SK-N-SH (cell line): ENCODE results near the gene P2RY13. TPM values are rescaled to one million over a fixed set of nuclear protein-coding genes. Genes with fewer than 3 reads are reported as not detected.

Experiments used
- CTCF ChIA-PET: fragments of 300-600, 350-600 bp; formaldehyde crosslinking; extraction: SDS; loops from one replicate; lab custom pipeline; 2021; lab: Yijun Ruan, JAX
- POLR2A ChIA-PET: fragments of 350-600 bp; sonication (Branson Sonifier 250); formaldehyde crosslinking; extraction: SDS; loops from one replicate; lab custom pipeline; 2020; ENCODE audit warnings: antibody characterized with exemption, inconsistent platforms; lab: Yijun Ruan, JAX
- DNase-seq: peaks from one replicate; pipeline ENCODE4 v3.0.0; 2012
- H2AFZ ChIP-seq: fragments of 200-600 bp; sonication (generic); 2 replicates; pipeline ENCODE4 v1.8.1; 2016; ENCODE audit warnings: antibody characterized with exemption, mild to moderate bottlenecking, low read depth
- H3F3A ChIP-seq: fragments of 200-600 bp; sonication (generic); replicated peaks from 2 replicates; pipeline ENCODE3; 2016; ENCODE audit warnings: antibody characterized with exemption, mild to moderate bottlenecking; ENCODE audit not compliant: insufficient read depth
- H3K27ac ChIP-seq, 2 experiments: fragments of 200-500 bp in 1 of 2; fragments of 200-600 bp in 1 of 2; sonication (Bioruptor generic) in 1 of 2; sonication (generic), shearing (Covaris generic) in 1 of 2; 2 replicates each; pipeline versions ENCODE4 v1.5.1 to v1.6.1; 2014 to 2016; ENCODE audit warnings: low read depth in 2 of 2, inconsistent platforms in 1 of 2, low read length in 1 of 2, mild to moderate bottlenecking in 1 of 2, mixed read lengths in 1 of 2
- H3K27me3 ChIP-seq: fragments of 200-600 bp; sonication (generic), shearing (Covaris generic); 2 replicates; pipeline ENCODE4 v1.6.1; 2016; ENCODE audit warnings: mixed run types; ENCODE audit not compliant: insufficient read depth
- H3K36me3 ChIP-seq, 2 experiments: fragments of 200-500 bp in 1 of 2; fragments of 200-600 bp in 1 of 2; sonication (Bioruptor generic) in 1 of 2; sonication (generic) in 1 of 2; replicated peaks in 1 of 2; 2 replicates each; pipeline versions ENCODE3 to v1.5.1; 2014 to 2016; ENCODE audit warnings: low read length in 1 of 2, mild to moderate bottlenecking in 1 of 2; ENCODE audit not compliant: insufficient read depth in 2 of 2, control insufficient read depth in 1 of 2
- H3K4me1 ChIP-seq, 2 experiments: fragments of 200-500 bp in 1 of 2; fragments of 200-600 bp in 1 of 2; sonication (Bioruptor generic) in 1 of 2; sonication (generic), shearing (Covaris generic) in 1 of 2; 2 replicates each; pipeline versions ENCODE4 v1.5.1 to v1.6.1; 2014 to 2016; ENCODE audit warnings: low read depth in 1 of 2, low read length in 1 of 2, mixed run types in 1 of 2; ENCODE audit not compliant: insufficient read depth in 2 of 2, control insufficient read depth in 1 of 2
- H3K4me2 ChIP-seq: fragments of 200-600 bp; sonication (generic), shearing (Covaris generic); 2 replicates; pipeline ENCODE4 v1.6.1; 2017; ENCODE audit warnings: mixed run types
- H3K4me3 ChIP-seq, 2 experiments: fragments of 200-500 bp in 1 of 2; fragments of 200-600 bp in 1 of 2; sonication (Bioruptor generic) in 1 of 2; sonication (generic), shearing (Covaris generic) in 1 of 2; 2 replicates each; pipeline versions ENCODE4 v1.5.1 to v1.8.1; 2014 to 2016; ENCODE audit warnings: low read depth in 2 of 2, inconsistent platforms in 1 of 2, low read length in 1 of 2, mild to moderate bottlenecking in 1 of 2, mixed read lengths in 1 of 2, moderate library complexity in 1 of 2
- H3K79me2 ChIP-seq: fragments of 200-600 bp; sonication (generic); 2 replicates; pipeline ENCODE4 v1.8.1; 2017; ENCODE audit warnings: mild to moderate bottlenecking; ENCODE audit not compliant: insufficient read depth
- H3K9ac ChIP-seq: fragments of 200-600 bp; sonication (generic); 2 replicates; pipeline ENCODE4 v1.6.1; 2017; ENCODE audit warnings: mixed run types
- H3K9me2 ChIP-seq: fragments of 200-600 bp; sonication (generic); 2 replicates; pipeline ENCODE4 v1.6.1; 2017; ENCODE audit warnings: mixed run types
- H3K9me3 ChIP-seq: fragments of 200-600 bp; sonication (generic); 2 replicates; pipeline ENCODE4 v1.6.1; 2017; ENCODE audit warnings: mixed run types, mild to moderate bottlenecking, moderate library complexity
- H4K20me1 ChIP-seq: fragments of 200-600 bp; sonication (generic); 2 replicates; pipeline ENCODE4 v1.6.1; 2017; ENCODE audit warnings: mild to moderate bottlenecking, mixed run types; ENCODE audit not compliant: insufficient read depth
- ELF1 ChIP-seq: IDR thresholded peaks from 2 replicates; pipeline ENCODE4 v1.4.0; 2012
- FOSL2 ChIP-seq: IDR thresholded peaks from 2 replicates; pipeline ENCODE4 v1.4.0; 2012; ENCODE audit warnings: low read depth, mild to moderate bottlenecking, moderate library complexity, borderline replicate concordance
- FOXJ3 ChIP-seq: sonication (generic); formaldehyde crosslinking; IDR thresholded peaks from 2 replicates; pipeline ENCODE4 v1.5.1; 2020; ENCODE audit warnings: mild to moderate bottlenecking, missing genetic modification reagents
- JUND ChIP-seq: IDR thresholded peaks from 2 replicates; pipeline ENCODE4 v1.4.0; 2012
- MEF2A ChIP-seq: IDR thresholded peaks from 2 replicates; pipeline ENCODE4 v1.4.0; 2012; ENCODE audit warnings: low read depth, borderline replicate concordance
- MXI1 ChIP-seq: IDR thresholded peaks from 2 replicates; pipeline ENCODE4 v1.6.1; 2012; ENCODE audit warnings: mild to moderate bottlenecking, low read depth, low read length, improper control_type of control experiment
- NFIC ChIP-seq: IDR thresholded peaks from 2 replicates; pipeline ENCODE4 v1.4.0; 2012; ENCODE audit warnings: borderline replicate concordance
- NRF1 ChIP-seq: IDR thresholded peaks from 2 replicates; pipeline ENCODE4 v1.6.1; 2012; ENCODE audit warnings: low read depth, mild to moderate bottlenecking, low read length
- PBX3 ChIP-seq: IDR thresholded peaks from 2 replicates; pipeline ENCODE4; 2012
- RFX5 ChIP-seq: IDR thresholded peaks from 2 replicates; pipeline ENCODE4 v1.6.1; 2012; ENCODE audit warnings: mild to moderate bottlenecking, improper control_type of control experiment, low read length
- RXRA ChIP-seq: IDR thresholded peaks from 2 replicates; pipeline ENCODE4 v1.4.0; 2012; ENCODE audit warnings: low read depth, mild to moderate bottlenecking, borderline replicate concordance
- SMC3 ChIP-seq: IDR thresholded peaks from 2 replicates; pipeline ENCODE4 v1.6.1; 2012; ENCODE audit warnings: low read depth, low read length, improper control_type of control experiment
- TCF12 ChIP-seq: IDR thresholded peaks from 2 replicates; pipeline ENCODE4 v1.4.0; 2012
- TEAD4 ChIP-seq: IDR thresholded peaks from 2 replicates; pipeline ENCODE4 v1.4.0; 2012; ENCODE audit warnings: mild to moderate bottlenecking, borderline replicate concordance; ENCODE audit not compliant: insufficient read depth
- USF1 ChIP-seq: IDR thresholded peaks from 2 replicates; pipeline ENCODE4 v1.4.0; 2012; ENCODE audit warnings: low read depth, borderline replicate concordance
- YY1 ChIP-seq: IDR thresholded peaks from 2 replicates; pipeline ENCODE4 v1.4.0; 2012; ENCODE audit warnings: low read depth, mild to moderate bottlenecking
- WGBS: methylation state at CpG from one replicate; pipeline ENCODE4 v1.1.6; 2017; ENCODE audit warnings: low lambda C conversion rate; 5-methylcytosine and 5-hydroxymethylcytosine counted together
- polyA plus RNA-seq, 3 experiments: library from polyadenylated mRNA; depleted of rRNA; stranded (reverse); fragments of >200 nt; gene quantifications; 2 replicates each; pipeline ENCODE4 v1.2.3, GENCODE V29; 2012
- TF ChIP-seq, protein P1 (sequence below): IDR thresholded peaks from 2 replicates; pipeline ENCODE4 v1.4.0; 2012; ENCODE audit warnings: low read depth
- TF ChIP-seq, protein P2 (sequence below): fragments of 200-600 bp; sonication (generic); IDR thresholded peaks from 2 replicates; pipeline ENCODE4 v1.6.1; 2017; ENCODE audit warnings: antibody characterized with exemption, mild to moderate bottlenecking, moderate library complexity

Gene P2RY13
- polyA plus RNA-seq, 1 of the 3 experiments (the other 2 are of a cell fraction) = not detected

DNA sequence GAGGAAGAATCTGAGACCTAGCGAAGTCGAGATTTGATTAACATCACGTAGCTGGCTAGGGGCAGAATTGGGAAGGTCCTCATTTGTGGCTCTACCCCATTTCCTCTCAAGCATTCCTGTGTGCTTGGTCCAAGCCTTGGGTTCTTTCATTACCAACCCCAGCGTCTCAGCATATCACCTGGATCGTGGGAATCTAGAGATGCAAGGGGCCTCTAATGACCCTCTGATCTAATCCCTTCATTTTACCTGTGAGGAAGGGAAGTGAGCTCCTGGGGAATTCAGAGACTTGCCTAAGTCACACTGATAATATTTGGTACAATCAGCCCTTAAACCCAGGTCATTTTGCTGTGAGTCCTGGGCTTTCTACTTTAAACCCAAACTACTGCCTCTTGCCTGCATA lies 14.8 kb downstream of the P2RY13 start (continued):
- no peak for TF ChIP-seq YY1
- TF ChIP-seq ELF1 = no peak
- TF ChIP-seq RFX5 = no peak
- TF ChIP-seq RXRA = no peak
- TF ChIP-seq PBX3 = no peak
- TF ChIP-seq, all 33 proteins: peak for 0

DNA sequence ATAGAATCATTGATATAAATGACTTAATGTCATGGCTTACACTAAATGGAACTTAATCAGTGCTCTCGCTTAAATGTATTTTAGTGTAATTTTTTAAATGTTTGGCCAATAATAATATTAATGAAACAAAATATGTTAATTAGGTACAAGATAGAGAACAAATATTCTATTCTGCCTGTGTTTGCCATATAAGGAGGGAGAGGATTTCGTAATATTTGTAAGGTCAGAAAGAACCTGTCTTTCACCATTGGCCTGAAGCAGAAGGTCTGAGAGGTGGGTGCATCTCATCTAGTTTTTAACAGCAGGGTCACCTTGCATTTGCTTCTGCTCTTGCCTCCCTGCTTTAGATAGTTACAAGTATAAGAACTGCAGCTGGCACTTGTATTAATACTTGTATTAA lies 15.2 kb downstream of the P2RY13 start:
- no peaks in the 10 kb centered on the region for H3K9me2 ChIP-seq
- WGBS = 67% methylated on average over 2 of the region's 2 CpGs
- CTCF ChIA-PET = interaction anchor here (0.7 kb wide), 1 partner anchor 14 kb away, joined by 3 read pairs; no protein-coding TSS in a partner anchor

GRCh38 chr3:151312972-151313371 lies 16.4 kb downstream of the P2RY13 start:
- Histone ChIP-seq H3K4me2 (no peak overlapping the region), H4K20me1 (no peaks in the 10 kb centered on the region), H3K9me3 (no peaks in the 10 kb centered on the region; the same call in 1 of the 2 replicates), H3K79me2 (no peaks in the 10 kb centered on the region), H3K9me2 (no peaks in the 10 kb centered on the region), H3K27ac (no peak overlapping the region), H2AFZ (no peak overlapping the region), H3K36me3 (no peaks in the 10 kb centered on the region)
- POLR2A ChIA-PET = no interaction called here
- 58% methylated on average over 3 of the region's 3 CpGs for WGBS
- no peak for TF ChIP-seq USF1
- no peak for TF ChIP-seq MEF2A
- no peak for TF ChIP-seq NFIC
- no peak for TF ChIP-seq NRF1
- no peak for TF ChIP-seq SMC3
- no peak for TF ChIP-seq JUND
- TF ChIP-seq TCF12 = no peak
- no peak for TF ChIP-seq FOXJ3 (CRISPR knock-in tag)
- TF ChIP-seq, protein P1, sequence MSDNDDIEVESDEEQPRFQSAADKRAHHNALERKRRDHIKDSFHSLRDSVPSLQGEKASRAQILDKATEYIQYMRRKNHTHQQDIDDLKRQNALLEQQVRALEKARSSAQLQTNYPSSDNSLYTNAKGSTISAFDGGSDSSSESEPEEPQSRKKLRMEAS = no peak
- TF ChIP-seq TEAD4 = no peak
- TF ChIP-seq, protein P2, sequence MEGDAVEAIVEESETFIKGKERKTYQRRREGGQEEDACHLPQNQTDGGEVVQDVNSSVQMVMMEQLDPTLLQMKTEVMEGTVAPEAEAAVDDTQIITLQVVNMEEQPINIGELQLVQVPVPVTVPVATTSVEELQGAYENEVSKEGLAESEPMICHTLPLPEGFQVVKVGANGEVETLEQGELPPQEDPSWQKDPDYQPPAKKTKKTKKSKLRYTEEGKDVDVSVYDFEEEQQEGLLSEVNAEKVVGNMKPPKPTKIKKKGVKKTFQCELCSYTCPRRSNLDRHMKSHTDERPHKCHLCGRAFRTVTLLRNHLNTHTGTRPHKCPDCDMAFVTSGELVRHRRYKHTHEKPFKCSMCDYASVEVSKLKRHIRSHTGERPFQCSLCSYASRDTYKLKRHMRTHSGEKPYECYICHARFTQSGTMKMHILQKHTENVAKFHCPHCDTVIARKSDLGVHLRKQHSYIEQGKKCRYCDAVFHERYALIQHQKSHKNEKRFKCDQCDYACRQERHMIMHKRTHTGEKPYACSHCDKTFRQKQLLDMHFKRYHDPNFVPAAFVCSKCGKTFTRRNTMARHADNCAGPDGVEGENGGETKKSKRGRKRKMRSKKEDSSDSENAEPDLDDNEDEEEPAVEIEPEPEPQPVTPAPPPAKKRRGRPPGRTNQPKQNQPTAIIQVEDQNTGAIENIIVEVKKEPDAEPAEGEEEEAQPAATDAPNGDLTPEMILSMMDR = no peak
- TF ChIP-seq, all 33 proteins: peak for 0
- no peaks in the 10 kb centered on the region for H3F3A ChIP-seq
- H3K4me1 ChIP-seq = no peaks in the 10 kb centered on the region; a peak in 1 of 4 replicates
- no peak overlapping the region for H3K9ac ChIP-seq
- CTCF ChIA-PET = interaction anchor here (0.9 kb wide), 1 partner anchor 16 kb away, joined by 3 read pairs; no protein-coding TSS in a partner anchor
- no peak overlapping the region for H3K4me3 ChIP-seq
- no peak for DNase-seq
- no peaks in the 10 kb centered on the region for H3K27me3 ChIP-seq

More for the DNA sequence above, 15.2 kb downstream of the P2RY13 start:
- no peak overlapping the region for H3K4me2 ChIP-seq
- no peak overlapping the region for H3K27ac ChIP-seq
- TF ChIP-seq PBX3 (no peak), TCF12 (no peak), NFIC (no peak), MXI1 (no peak), FOSL2 (no peak)
- H3K4me1 ChIP-seq = peaks cover 0 to 9% of the 10 kb centered on the region in 2 experiments; a peak in 2 of 4 replicates
- no peaks in the 10 kb centered on the region for H3K36me3 ChIP-seq
- no peaks in the 10 kb centered on the region for H3F3A ChIP-seq
- H3K27me3 ChIP-seq = no peaks in the 10 kb centered on the region
- H3K9me3 ChIP-seq = no peaks in the 10 kb centered on the region; the same call in 1 of the 2 replicates
- DNase-seq = no peak
- no peak overlapping the region for H3K4me3 ChIP-seq
- H4K20me1 ChIP-seq = no peaks in the 10 kb centered on the region
- POLR2A ChIA-PET = no interaction called here
- H2AFZ ChIP-seq = no peak overlapping the region
- no peaks in the 10 kb centered on the region for H3K79me2 ChIP-seq
- no peak overlapping the region for H3K9ac ChIP-seq
